BE2C (cell line): ENCODE results near the gene EFCAB13.
A peak's percentile ranks its signal among the peaks of the same experiment; 100 is the strongest.

Source experiments
- DNase-seq: peaks from one replicate; pipeline ENCODE4 v3.0.0-alpha.2; 2020
- H3K27me3 ChIP-seq: fragments of 250-450 bp; sonication (Bioruptor Pico); 2 replicates; pipeline ENCODE4 v1.5.1; 2020; ENCODE audit warnings: mild to moderate bottlenecking
- H3K36me3 ChIP-seq: fragments of 250-450 bp; sonication (Bioruptor Pico); 2 replicates; pipeline ENCODE4 v1.5.1; 2020; ENCODE audit warnings: mild to moderate bottlenecking
- H3K4me1 ChIP-seq: fragments of 250-450 bp; sonication (Bioruptor Pico); 2 replicates; pipeline ENCODE4 v1.5.1; 2020
- H3K4me3 ChIP-seq: 2 replicates; pipeline ENCODE4 v1.5.1; 2011; ENCODE audit warnings: low read depth, low read length
- H3K9me3 ChIP-seq: fragments of 250-450 bp; sonication (Bioruptor Pico); 2 replicates; pipeline ENCODE4 v1.5.1; 2020
- TF ChIP-seq, protein P1 (sequence below): IDR thresholded peaks from 2 replicates; pipeline ENCODE4 v1.5.1; 2012; ENCODE audit warnings: mild to moderate bottlenecking, low read depth, low read length

The EFCAB13 gene

DNA sequence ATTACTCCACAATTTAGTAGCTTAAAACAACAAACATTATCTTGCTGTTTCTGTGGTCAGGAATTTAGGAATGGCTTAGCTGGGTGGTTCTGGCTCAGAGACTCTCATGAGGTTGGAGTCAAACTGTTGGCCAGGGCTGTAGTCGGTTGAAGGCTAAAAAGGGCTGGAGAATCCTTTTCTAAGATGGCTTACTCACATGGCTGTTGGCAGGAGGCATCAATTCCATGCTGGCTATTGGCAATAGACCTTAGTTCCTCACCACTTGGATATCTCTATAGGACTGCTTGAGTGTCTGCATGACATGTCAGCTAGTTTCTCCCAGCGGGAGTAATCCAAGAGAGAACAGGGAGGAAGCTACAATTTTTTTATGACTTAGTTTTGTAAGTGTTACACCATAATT lies 6.6 kb upstream of the EFCAB13 start:
- H3K9me3 ChIP-seq = no peaks in the 10 kb centered on the region
- no peaks in the 10 kb centered on the region for H3K27me3 ChIP-seq
- TF ChIP-seq, protein P1, sequence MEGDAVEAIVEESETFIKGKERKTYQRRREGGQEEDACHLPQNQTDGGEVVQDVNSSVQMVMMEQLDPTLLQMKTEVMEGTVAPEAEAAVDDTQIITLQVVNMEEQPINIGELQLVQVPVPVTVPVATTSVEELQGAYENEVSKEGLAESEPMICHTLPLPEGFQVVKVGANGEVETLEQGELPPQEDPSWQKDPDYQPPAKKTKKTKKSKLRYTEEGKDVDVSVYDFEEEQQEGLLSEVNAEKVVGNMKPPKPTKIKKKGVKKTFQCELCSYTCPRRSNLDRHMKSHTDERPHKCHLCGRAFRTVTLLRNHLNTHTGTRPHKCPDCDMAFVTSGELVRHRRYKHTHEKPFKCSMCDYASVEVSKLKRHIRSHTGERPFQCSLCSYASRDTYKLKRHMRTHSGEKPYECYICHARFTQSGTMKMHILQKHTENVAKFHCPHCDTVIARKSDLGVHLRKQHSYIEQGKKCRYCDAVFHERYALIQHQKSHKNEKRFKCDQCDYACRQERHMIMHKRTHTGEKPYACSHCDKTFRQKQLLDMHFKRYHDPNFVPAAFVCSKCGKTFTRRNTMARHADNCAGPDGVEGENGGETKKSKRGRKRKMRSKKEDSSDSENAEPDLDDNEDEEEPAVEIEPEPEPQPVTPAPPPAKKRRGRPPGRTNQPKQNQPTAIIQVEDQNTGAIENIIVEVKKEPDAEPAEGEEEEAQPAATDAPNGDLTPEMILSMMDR = no peak
- DNase-seq = no peak
- H3K36me3 ChIP-seq = no peaks in the 10 kb centered on the region
- H3K4me1 ChIP-seq = peaks cover 3% of the 10 kb centered on the region; the same call in 1 of the 2 replicates
- H3K4me3 ChIP-seq = no peak overlapping the region

DNA sequence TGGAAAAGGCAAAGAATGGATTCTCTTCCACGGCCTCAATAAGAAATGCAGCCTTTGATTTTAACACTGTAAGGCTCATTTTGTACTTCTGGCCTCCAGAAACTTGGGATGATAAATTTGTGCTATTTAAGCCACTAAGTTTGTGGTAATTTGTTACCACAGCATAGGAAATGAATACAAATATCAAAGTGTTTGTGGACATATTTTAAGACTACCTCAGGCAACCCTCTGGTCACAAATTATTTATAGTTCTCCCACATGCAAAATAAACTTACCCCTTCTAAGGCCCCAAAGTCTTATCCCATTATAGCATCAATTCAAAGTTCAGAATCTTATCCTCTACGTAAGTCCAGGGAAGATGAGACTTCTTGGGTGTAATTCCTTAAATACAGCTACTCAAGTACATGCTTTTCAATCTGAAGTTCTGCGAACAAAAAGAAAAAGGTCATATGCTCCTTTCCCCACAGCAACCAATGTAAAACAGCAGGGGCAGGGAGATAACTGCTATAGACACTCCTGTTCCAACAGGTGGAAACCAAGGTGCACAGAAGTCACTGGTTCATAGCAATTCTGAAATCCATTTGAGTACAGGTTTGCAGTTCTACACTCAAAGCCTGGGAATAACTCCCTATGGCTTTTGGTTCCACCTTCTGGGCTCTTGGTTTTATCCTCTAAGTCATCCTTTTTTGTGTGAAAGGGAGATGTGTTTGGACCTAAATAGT lies 5.4 kb upstream of the EFCAB13 start:
- H3K27me3 ChIP-seq = no peaks in the 10 kb centered on the region
- peaks cover 3% of the 10 kb centered on the region; the same call in 1 of the 2 replicates for H3K4me1 ChIP-seq
- TF ChIP-seq, protein P1 = no peak
- no peaks in the 10 kb centered on the region for H3K9me3 ChIP-seq
- no peak for DNase-seq
- no peaks in the 10 kb centered on the region for H3K36me3 ChIP-seq
- no peak overlapping the region for H3K4me3 ChIP-seq

GRCh38 chr17:47320879-47321502 lies 2.8 kb upstream of the EFCAB13 start:
- TF ChIP-seq, protein P1 = no peak

GRCh38 chr17:47324224-47325020 lies 667 bp downstream of the EFCAB13 start:
- no peaks in the 10 kb centered on the region for H3K4me1 ChIP-seq
- H3K27me3 ChIP-seq = no peaks in the 10 kb centered on the region
- H3K4me3 ChIP-seq = peak overlapping the region; percentile 68
- TF ChIP-seq, protein P1 = no peak
- H3K9me3 ChIP-seq = no peaks in the 10 kb centered on the region
- peak; percentile 50 for DNase-seq
- no peaks in the 10 kb centered on the region for H3K36me3 ChIP-seq

More at GRCh38 chr17:47320879-47321502, 2.8 kb upstream of the EFCAB13 start:
- Histone ChIP-seq H3K4me3 (no peak overlapping the region), H3K36me3 (no peaks in the 10 kb centered on the region), H3K4me1 (no peaks in the 10 kb centered on the region), H3K9me3 (no peaks in the 10 kb centered on the region), H3K27me3 (no peaks in the 10 kb centered on the region)
- DNase-seq = no peak

DNA sequence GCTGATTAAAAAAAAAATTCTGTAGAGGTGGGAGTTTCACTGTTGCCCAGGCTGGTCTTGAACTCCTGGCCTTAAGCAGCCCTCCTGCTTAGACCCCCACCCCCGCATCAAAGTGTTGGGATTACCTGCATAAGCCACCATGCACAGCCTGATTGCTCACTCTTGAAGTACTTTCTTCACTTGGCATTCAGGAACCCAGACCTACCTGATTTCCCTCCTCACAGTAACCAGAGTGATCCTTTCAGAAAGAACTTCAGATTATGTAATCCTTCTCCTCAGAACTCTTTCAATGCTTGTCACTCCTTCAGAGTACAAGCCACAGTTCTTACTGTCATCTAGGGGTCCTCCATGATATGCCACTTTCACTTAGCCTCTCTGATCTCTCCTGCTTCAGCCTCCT lies 1.4 kb downstream of the EFCAB13 start:
- H3K27me3 ChIP-seq = no peaks in the 10 kb centered on the region
- no peaks in the 10 kb centered on the region for H3K36me3 ChIP-seq
- DNase-seq = no peak
- no peak overlapping the region for H3K4me3 ChIP-seq
- no peaks in the 10 kb centered on the region for H3K4me1 ChIP-seq
- H3K9me3 ChIP-seq = no peaks in the 10 kb centered on the region
- TF ChIP-seq, protein P1 = no peak
